HG03280 (cell line): Measurements from ENCODE around the gene SAMD4A.
"Not testable (repeated sequence)": the region's sequence is repeated elsewhere in the genome, so short reads cannot be mapped to it uniquely, and the experiment has no call there.

Experiments used
- ATAC-seq: cut with Tn5 transposase; IDR thresholded peaks from one replicate; pipeline ENCODE4 v1.9.1; 2021; ENCODE audit warnings: mild to moderate bottlenecking, moderate library complexity; ENCODE audit not compliant: unreplicated experiment

SAMD4A gene

DNA sequence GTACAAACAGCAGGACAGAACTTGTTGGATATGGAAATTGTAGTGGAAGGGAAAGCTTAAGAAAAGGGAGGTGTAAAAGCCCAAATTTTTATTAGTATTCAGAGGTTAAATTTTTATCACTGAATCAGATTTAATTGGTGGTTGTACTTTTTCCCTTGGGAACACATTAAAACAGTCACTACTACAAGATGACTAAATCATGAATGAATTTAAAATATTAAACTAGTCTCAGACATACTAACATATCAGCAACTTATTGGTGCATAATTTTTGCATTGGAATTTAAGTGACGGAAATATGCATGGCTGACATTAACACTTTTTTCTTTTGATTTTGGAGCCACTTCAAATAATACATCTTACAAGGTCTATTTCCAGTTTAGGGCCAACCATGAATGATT is 27.6 kb downstream of the SAMD4A start:
- no peak for ATAC-seq

DNA sequence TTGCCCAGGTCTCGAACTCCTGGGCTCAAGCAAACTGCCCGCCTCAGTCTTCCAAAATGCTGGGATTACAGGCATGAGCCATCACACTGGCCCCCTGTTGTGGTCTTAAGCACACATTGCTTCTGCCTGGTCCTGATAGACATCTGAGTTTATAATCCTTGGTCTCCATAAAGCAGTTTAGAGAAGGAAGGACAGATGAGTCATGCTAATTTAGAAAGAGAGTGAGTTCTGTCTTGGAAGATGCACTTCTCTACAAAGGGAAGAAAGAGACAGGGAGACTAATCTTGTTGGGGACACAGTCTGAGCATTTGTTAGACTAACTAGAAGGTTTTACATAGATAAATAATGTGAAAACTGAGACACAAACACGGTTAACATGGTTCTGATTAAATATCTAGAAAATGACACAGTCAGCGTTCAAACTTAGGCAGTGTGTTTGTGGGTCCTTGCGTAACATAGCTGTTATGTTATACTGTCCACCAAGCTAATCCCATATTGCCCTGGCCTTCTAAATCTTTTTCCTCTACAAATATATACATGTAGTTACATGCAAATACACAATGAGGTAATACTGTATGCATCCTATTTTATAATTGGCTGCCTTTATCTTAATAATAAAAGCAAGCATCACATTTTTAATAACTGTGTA is 31.0 kb downstream of the SAMD4A start:
- no peak for ATAC-seq

DNA sequence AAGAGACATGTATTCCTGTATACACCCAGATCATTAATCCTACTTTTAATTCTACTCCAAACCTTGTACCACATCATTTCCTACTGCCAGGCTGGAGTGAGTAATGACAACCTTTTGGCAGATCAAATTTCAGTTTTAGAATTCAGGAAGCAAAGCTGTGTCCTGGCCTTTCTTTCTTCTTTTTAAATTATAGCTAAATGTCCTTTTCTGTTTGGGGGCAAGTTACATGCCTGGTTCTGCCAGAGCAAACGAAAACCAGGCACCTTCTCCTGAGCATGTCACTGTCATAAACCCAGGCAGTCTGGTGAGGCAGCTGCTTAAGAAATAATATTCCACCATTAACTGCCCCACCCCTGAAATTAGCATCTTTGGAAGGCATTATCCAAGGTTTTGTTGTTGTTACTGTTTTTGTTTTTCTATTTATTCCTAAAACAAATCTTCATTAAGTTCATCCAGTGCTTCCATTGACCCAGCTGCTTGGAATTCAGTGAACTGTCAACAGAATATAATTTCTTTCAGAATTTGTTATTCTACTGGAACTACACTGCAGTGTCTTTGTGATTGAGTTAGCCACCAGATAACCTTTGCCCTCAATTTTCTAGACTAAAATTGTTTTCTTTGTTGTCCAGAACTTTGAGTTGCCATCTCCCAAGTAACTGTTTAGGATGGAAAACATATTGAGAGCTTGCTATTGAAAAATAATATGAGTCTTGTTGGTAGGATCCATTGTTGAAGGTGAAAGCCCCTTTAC is 33.2 kb downstream of the SAMD4A start:
- ATAC-seq: no peak

DNA sequence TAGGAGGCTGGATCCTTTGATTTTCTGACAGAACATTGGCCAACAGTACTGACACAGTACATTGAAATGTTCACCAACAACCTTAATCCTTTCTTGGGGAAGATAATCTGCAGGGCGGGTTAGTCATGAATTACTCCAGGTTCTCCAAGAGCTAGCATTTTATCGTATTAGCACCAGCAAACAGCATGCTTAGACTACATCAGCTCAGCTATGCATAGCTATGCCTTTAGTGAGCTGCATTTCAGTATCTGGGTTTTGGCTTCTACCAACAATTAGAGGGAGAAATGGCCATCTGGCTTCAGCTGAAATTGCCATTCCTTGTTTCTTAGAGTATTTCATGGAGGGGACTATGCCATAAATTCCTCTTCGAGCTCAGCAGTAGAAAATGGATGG is 33.8 kb downstream of the SAMD4A start:
- ATAC-seq: no peak

DNA sequence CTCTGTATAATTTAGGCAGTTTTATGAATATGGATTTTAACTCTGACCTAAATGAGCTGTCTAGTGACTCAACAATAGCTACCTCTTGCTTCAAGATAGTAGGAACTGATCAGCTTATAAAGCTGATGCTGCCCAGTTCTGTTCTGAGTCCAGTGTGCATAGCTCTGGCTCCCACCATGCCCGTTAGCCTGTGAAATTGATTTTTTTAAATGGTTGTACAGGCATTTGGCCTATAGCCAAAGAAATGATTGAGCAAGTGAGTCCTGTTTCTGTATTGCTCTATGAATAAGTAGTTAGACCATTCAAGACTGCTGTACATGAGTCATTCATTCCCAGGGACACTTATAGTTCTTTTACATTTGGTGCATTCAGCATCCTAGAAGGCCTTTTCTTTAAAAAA is 36.4 kb downstream of the SAMD4A start:
- ATAC-seq: no peak

DNA sequence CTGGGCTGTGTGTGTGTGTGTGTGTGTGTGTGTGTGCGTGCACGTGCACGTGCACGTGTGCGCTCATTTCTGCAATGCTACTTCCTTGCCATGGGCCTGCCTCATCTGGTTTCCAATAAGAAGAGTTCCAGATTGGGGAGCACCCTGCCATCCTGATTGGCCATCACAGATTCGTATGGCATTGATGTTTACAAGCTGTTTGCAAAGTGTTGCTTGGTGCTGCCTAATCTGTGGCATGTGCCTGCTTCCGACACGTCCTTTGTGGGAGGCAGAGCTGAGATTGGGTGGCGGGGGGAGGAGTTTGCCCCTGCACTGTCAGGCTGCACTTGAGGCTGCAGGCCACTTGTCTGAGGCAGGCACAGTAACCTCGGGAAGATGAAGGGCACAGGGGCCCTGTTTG is 39.2 kb downstream of the SAMD4A start:
- no peak for ATAC-seq

DNA sequence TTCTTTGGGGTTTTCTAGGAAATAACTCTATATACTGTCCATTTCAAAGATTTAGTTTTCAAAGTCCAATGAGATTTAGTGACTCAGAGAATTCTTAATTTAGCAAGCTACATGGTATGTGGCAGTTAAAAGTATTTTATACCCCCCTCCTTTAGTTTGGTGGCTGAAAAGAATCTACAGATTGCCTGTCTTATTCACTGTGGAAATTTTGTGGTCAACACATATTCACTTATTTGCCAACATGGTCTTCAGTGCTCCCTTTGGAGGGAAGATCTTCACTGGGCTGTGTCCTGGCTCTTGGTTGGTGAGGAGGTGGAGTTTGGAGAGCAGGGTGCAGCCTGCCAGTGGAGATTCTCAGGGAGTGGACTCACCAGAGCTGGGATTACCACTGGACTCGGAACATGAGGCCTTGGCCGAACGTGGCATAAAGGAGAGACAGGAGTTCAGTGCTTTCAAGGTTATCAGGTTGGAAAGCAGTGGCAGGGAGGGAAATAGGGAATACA is 39.8 kb downstream of the SAMD4A start:
- ATAC-seq: no peak

DNA sequence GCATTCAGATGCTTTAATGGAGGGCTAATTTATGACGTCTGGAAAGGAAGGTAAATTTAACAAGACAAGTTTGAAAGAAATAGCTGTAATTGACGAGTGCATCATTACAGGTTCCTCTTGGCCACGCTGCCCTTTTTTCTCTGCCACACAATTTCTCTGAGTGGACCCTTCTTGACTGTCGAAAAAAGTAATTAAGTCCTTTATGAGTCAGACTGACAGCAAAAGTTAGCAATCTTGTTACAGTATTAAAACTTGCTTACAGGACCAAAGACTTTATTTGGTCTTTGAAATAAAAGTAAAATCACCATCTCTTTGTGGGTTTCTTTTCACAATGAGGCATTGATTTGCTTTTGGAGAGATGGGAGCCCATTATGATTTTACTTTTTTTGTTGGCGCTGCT is 42.6 kb downstream of the SAMD4A start:
- ATAC-seq: no peak

DNA sequence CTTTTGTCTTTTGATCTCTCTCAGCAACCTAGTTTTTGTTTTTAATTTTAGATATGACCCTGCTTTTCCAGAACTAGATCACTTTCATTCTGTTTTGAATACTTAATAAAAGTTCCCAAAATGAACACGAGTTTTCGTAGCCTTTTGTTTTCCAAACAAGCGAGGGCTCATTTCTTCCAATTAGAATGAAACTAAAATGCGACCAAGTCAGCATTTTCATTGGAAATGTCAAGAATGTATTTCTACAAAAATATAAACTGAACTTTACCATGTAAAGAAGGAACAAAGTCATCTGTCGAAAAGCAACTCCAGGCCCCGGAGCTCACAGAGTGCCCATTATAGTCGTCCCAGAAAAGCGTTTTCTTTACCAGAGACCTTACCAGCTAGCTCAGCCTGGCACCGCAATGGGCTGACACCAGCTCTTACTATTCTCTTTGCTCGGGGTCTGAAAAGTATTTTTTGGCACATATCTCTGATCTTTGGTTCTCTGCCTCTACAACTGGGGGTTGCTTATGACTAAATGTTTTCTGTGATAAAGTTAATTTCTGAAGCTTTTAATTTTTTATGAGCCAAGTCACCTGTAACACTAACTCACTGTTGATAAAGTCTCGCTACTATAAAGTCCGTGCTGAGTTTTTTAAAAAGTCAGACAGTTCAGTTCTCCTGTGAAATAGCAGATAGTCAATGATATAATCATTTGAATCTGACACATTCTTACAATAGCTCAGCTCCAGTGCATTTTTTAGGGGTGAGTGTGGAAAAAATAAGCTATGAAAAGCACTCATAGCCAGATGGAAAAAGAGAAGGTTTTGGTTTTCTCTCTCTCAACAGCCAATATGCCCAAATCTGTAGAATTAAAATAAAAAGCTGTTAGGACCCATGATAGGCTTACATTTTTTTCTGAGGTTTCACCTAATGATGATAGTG is 43.4 kb downstream of the SAMD4A start:
- ATAC-seq: no peak

DNA sequence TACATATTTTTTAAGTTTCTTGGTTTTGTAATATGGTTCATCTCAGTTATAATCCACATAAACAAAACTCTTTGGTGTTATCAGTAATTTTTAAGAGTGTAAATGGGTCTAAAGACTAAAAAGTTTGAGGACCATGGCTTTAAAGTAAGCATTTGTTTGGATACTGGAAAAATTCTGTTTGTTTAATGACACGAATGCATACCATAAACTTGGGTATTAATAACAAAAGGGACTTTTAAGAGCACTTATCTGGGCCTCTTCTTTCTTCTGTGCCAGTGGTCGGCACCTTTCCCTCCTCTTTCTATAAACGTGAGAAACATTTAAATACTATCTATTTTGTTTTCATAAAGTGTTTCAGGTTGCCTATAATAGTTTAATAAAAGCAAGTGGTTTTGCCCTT is 47.4 kb downstream of the SAMD4A start:
- ATAC-seq: no peak

DNA sequence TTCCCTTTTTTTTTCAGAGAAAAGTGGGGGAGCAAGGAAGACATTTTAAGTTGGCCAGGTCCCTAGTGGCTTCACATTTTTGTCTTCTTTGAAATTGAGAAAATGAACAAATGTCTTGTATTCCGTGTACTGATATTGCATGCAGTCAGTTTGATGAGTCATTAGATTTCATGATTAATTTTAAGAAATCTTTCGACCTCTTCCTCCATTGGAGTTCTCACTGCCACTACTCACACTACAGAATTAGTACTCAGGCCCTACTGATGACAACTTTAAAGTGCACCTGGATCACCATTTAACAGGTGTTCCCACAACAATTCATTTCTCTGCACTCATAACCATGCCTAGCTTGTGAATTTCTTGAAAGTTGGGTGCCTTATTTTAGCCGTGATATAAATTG is 50.5 kb downstream of the SAMD4A start:
- ATAC-seq: no peak

DNA sequence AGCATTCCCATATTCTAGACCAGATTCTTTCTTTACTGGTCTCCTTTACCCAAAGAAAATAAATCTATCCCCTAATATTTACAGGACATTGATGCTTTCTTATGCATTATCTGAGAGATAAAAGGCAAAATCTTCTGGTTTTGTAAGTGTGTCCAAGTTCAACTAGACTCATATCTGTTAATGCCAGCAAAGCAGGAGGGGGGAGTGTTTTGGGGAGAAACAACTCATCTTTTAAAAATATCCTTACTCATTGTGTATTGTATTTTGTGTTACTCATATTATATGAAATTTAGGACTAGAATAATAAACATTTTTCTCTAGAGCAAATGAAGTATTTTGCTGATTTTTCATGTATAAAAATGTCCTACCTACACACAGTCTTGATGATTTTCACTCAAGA is 54.8 kb downstream of the SAMD4A start:
- no peak for ATAC-seq

DNA sequence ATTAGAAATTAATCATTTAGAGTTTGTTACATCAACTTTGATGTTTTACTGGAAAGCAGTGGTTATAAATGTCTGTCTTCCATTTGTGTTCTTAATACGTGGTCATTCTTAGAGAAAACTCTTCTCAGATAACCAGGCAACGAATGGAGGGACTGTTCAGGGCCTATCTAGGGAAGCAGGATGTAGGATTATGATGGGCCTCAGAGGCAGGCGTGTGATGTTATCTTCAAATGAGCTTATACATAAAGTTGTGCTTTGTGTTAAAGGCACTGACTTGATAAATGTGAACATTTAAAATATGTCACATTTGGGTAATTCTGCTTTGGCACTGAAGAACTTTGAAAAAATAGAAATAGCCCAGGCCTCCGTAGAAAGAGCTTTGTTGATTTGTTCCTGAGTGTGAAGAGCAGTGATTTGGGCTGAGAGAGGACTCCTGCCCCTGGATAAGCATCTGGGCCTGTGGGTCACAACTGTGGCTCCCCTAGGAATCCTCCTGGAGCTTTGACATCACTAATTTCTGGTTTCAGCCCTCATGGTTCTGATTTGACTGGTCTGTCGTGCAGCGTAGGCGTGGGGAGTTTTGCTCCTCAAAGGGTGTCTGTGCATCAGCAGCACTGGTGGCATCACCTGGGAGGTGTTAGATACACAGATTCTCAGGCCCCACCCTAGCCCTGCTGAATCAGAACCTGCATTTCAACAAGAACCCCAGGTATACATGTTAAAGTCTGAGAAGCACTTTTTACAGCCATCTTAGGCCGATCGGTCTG is 55.4 kb downstream of the SAMD4A start:
- ATAC-seq: peak; percentile 81

DNA sequence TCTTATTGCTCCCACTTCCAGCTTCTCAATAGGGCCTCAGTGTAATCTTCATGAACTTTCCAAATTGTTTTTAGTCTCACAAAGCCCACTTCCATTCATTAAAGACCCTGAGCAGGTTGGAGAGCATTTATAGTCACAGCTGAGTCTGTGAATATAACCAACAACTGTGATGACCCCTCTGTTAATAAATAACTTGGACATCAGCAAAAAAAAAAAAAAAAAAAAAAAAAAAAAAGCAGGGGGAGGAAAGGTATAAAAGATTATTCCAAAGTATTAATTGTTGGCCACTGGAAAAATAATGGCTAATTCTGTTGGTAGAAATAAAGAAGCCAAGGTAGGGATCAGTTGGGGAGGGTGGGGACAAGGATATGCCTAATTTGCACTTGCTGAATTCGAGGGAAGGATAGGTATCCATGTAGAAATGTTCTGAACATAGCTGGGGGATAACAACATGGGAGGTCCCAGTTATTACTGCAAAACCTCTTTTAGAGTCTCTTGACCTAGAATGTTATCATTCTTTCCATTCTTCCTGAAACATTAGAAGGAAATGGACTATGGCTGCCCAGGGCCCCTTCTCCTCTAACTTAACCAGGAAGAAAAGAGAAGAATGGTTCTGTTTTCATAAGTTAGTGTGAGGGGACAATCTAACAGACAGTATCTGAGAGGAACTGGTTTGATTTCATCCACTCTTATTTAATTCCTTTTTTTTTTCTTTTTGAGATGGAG is 56.5 kb downstream of the SAMD4A start:
- no peak for ATAC-seq

DNA sequence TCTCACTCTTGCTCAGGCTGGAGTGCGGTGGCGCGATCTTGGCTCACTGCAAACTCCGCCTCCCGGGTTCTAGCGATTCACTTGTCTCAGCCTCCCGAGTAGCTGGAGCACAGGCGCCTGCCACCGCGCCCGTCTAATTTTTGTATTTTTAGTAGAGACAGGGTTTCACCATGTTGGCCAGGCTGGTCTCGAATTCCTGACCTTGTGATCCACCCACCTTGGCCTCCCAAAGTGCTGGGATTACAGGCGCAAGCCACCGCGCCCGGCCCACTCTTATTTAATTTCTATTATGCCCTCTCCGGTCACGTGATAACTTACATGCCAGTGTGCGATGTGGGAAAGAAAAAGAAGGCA is 57.1 kb downstream of the SAMD4A start:
- not testable (repeated sequence) for ATAC-seq

DNA sequence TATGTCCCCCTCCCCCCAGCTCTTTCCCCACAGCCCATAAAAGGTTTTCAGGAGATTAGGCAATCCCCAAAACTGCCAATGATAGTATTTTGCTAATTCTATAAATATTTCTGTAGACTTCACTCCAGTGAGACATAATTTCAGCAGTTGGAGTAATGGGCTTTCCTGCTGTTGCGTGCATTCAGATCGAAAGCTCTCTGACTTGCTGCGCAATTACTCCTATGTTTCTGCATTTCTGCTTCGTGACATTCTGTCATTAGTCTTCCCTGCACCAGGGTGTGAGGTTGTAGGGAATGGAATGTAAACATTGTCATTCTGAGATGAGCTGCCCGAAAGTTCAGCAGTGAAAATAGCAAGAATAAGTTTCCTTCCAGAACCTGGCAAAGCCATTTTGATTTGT is 58.2 kb downstream of the SAMD4A start:
- no peak for ATAC-seq

DNA sequence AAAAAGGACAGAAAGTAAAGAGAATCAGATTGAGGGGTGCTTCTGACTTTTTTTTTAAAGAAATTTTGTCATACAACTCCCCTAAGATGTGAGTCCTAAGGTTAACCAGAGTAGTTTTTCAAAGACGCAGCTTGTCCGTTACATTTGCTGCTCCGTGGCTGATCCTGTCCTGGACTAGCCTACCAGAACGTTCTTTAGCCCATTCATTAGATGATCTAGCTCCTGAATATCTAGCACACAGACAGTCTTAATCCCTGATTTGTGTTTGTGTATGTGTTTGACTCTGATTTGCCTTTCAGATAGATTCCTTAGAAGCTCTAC is 60.3 kb downstream of the SAMD4A start:
- no peak for ATAC-seq

DNA sequence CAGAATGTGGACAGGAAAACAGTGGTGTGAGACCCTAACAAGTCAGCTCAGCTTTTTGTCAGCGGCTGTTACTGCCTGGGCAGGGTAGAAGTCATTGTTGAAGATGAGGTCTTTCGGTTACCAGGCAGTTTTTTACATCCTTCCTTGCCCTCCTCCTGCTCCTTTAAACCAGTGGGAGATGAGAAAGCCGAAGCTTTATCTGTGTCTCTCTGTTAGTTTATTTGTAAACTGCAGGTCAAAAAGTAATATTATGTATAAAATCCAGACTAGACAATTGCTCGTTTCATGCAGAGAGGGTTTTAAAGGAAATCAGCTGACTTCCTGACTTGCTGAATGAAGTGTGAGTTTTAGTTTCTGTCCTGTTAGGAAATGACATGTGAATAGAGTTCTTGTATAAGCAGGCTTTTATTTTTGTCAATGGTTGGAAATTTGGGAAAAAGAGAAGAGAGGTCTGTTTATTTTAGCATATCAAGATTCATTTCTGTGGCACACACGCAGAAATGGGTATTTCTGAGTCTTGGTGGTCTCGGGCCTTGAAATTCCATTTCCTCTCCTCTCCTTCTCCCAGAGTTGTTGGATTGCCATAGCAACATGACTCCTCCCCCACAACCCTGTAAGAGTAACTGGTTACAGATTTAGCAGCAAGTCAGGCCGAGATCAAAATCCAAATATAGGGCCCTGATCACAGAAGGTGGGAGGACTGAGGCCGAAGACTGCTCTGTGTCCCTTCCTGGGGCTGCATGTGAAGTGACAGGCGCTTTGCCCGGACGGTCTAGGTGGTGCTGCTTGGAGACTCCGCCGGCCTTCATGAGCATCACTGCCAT is 60.8 kb downstream of the SAMD4A start:
- peak; percentile 72 for ATAC-seq

DNA sequence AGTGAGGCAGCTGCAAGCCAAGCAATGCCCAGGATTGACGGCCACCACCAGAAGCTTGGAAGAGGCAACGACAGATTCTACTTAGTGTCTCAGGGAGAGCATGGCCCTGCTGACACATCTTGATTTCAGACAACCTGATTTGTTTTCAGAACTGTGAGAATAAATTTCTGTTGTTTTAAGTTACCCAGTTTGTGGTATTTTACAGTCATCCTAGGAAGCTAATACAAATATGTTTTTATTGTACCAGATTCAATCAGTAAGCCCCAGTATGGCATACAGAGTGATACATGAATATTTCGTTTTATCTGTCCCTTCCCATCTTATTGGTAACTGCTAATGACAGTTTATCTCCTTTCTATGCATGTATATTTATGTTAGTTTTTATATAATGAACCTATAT is 62.3 kb downstream of the SAMD4A start:
- no peak for ATAC-seq
